Effector CD4-positive, alpha-beta T cell (primary cell): ENCODE results near the gene ZNF799.
"Not testable (repeated sequence)": the region's sequence is repeated elsewhere in the genome, so short reads cannot be mapped to it uniquely, and the experiment has no call there.

Source experiments
- DNase-seq: peaks from one replicate; pipeline ENCODE4 v3.0.0-alpha.2; 2020
- total RNA-seq: gene quantifications from one replicate; lab custom pipeline; 2026; lab: John Stamatoyannopoulos, UW

The ZNF799 gene
- 1.9 reads per million, percentile 2 among the genes with 10 or more reads in this experiment for total RNA-seq

- peak; percentile 71 for DNase-seq
These were observed at the start of gene ZNF799 for GRCh38 chr19:12400633-12401502. Gene ZNF799 (minus strand): TSS chr19:12401271. CDS start chr19:12401070, 201 bp downstream.

- DNase-seq = no peak
These were observed 49.8 kb upstream of the ZNF799 start for GRCh38 chr19:12450844-12451243.

GRCh38 chr19:12448808-12449207 is 47.7 kb upstream of the ZNF799 start:
- DNase-seq = no peak

GRCh38 chr19:12440541-12441316 is 39.7 kb upstream of the ZNF799 start, which contains the start of gene ZNF443:
Gene ZNF443 (minus strand): TSS chr19:12441021. CDS start chr19:12440914, 107 bp downstream.
- DNase-seq = peak; percentile 95

GRCh38 chr19:12439686-12440540 is 38.8 kb upstream of the ZNF799 start:
- not testable (repeated sequence) for DNase-seq

GRCh38 chr19:12430726-12431299 is 29.7 kb upstream of the ZNF799 start:
- DNase-seq = not testable (repeated sequence)

- DNase-seq = no peak
These were observed 24.8 kb upstream of the ZNF799 start for GRCh38 chr19:12425888-12426274.

GRCh38 chr19:12425236-12425887 is 24.3 kb upstream of the ZNF799 start:
- DNase-seq = no peak

GRCh38 chr19:12417273-12417672 is 16.2 kb upstream of the ZNF799 start:
- not testable (repeated sequence) for DNase-seq

GRCh38 chr19:12411893-12412292 is 10.8 kb upstream of the ZNF799 start:
- no peak for DNase-seq

GRCh38 chr19:12399901-12400632 is 1.0 kb downstream of the ZNF799 start:
- not testable (repeated sequence) for DNase-seq

- DNase-seq = not testable (repeated sequence)
These were observed 9.9 kb downstream of the ZNF799 start for GRCh38 chr19:12391148-12391547.

- DNase-seq = not testable (repeated sequence)
These were observed 14.7 kb downstream of the ZNF799 start for GRCh38 chr19:12386365-12386764.

- DNase-seq = no peak
These were observed 20.7 kb downstream of the ZNF799 start for GRCh38 chr19:12380444-12380737.

- DNase-seq = no peak
These were observed 21.2 kb downstream of the ZNF799 start for GRCh38 chr19:12379732-12380443.

GRCh38 chr19:12374026-12374425 is 27.0 kb downstream of the ZNF799 start:
- DNase-seq = no peak

GRCh38 chr19:12365236-12366162 is 35.6 kb downstream of the ZNF799 start, which contains the start of gene ZNF442:
Gene ZNF442 (minus strand): TSS chr19:12365683. CDS start chr19:12363631, 2,052 bp downstream.
- peak; percentile 76 for DNase-seq

GRCh38 chr19:12364391-12365235 is 36.5 kb downstream of the ZNF799 start:
- DNase-seq = no peak
